ENCODE measurements around the gene NR2C2AP.

The NR2C2AP gene

GRCh38 chr19:19239675-19240074 is 36.5 kb upstream of the NR2C2AP start:
- H3K4me3 ChIP-seq (ENCODE audit: low read length), result no peak overlapping the region
- peaks cover 3% of the 10 kb centered on the region for H3K9me3 ChIP-seq (ENCODE audit: control insufficient read depth, insufficient read depth, low read length)
- TF ChIP-seq CTCF (IDR thresholded peaks at IDR 0.05; ENCODE audit: low read depth, low read length, poor library complexity, severe bottlenecking), result no peak
- no peak for TF ChIP-seq EZH2phosphoT487 (IDR thresholded peaks at IDR 0.05; ENCODE audit: borderline replicate concordance, low read length)
- H3K4me1 ChIP-seq (ENCODE audit: control insufficient read depth, low read length), result no peaks in the 10 kb centered on the region
- H3K27ac ChIP-seq (ENCODE audit: low read depth, low read length), result no peak overlapping the region
- H3K9me2 ChIP-seq (replicated peaks; ENCODE audit: control insufficient read depth, low read length), result no peaks in the 10 kb centered on the region
- H3K79me2 ChIP-seq (ENCODE audit: control insufficient read depth, low read length), result no peaks in the 10 kb centered on the region
- no peaks in the 10 kb centered on the region for H4K20me1 ChIP-seq (ENCODE audit: control insufficient read depth, insufficient read depth, low read depth, low read length)
- H3K4me2 ChIP-seq (ENCODE audit: low read length), result no peak overlapping the region
- no peaks in the 10 kb centered on the region for H3K36me3 ChIP-seq (ENCODE audit: control insufficient read depth, low read length)
- H3K27me3 ChIP-seq (ENCODE audit: control insufficient read depth, low read length), result no peaks in the 10 kb centered on the region
- no peaks in the 10 kb centered on the region for H3F3A ChIP-seq (ENCODE audit: control insufficient read depth, insufficient read depth)

GRCh38 chr19:19238126-19238894 is 35.1 kb upstream of the NR2C2AP start:
- Histone ChIP-seq H3K36me3 (ENCODE audit: control insufficient read depth, low read length) (no peaks in the 10 kb centered on the region), H3K27me3 (ENCODE audit: control insufficient read depth, low read length) (no peaks in the 10 kb centered on the region), H3K27ac (ENCODE audit: low read depth, low read length) (no peak overlapping the region), H4K20me1 (ENCODE audit: control insufficient read depth, insufficient read depth, low read depth, low read length) (no peaks in the 10 kb centered on the region), H3K4me3 (ENCODE audit: low read length) (no peak overlapping the region), H3K79me2 (ENCODE audit: control insufficient read depth, low read length) (no peaks in the 10 kb centered on the region), H3K4me2 (ENCODE audit: low read length) (no peak overlapping the region), H3K9me3 (ENCODE audit: control insufficient read depth, insufficient read depth, low read length) (peaks cover 14% of the 10 kb centered on the region), H3K4me1 (ENCODE audit: control insufficient read depth, low read length) (no peaks in the 10 kb centered on the region), H3F3A (ENCODE audit: control insufficient read depth, insufficient read depth) (no peaks in the 10 kb centered on the region), H3K9me2 (replicated peaks; ENCODE audit: control insufficient read depth, low read length) (no peaks in the 10 kb centered on the region)
- no peak for TF ChIP-seq CTCF (IDR thresholded peaks at IDR 0.05; ENCODE audit: low read depth, low read length, poor library complexity, severe bottlenecking)
- no peak for TF ChIP-seq EZH2phosphoT487 (IDR thresholded peaks at IDR 0.05; ENCODE audit: borderline replicate concordance, low read length)

- no peaks in the 10 kb centered on the region for H3F3A ChIP-seq (ENCODE audit: control insufficient read depth, insufficient read depth)
- no peak overlapping the region for H3K4me2 ChIP-seq (ENCODE audit: low read length)
- no peaks in the 10 kb centered on the region for H3K9me2 ChIP-seq (replicated peaks; ENCODE audit: control insufficient read depth, low read length)
- no peaks in the 10 kb centered on the region for H3K79me2 ChIP-seq (ENCODE audit: control insufficient read depth, low read length)
- H3K4me1 ChIP-seq (ENCODE audit: control insufficient read depth, low read length), result no peaks in the 10 kb centered on the region
- no peak for TF ChIP-seq EZH2phosphoT487 (IDR thresholded peaks at IDR 0.05; ENCODE audit: borderline replicate concordance, low read length)
- TF ChIP-seq CTCF (IDR thresholded peaks at IDR 0.05; ENCODE audit: low read depth, low read length, poor library complexity, severe bottlenecking), result no peak
- H3K4me3 ChIP-seq (ENCODE audit: low read length), result no peak overlapping the region
- peaks cover 14% of the 10 kb centered on the region for H3K9me3 ChIP-seq (ENCODE audit: control insufficient read depth, insufficient read depth, low read length)
- no peaks in the 10 kb centered on the region for H3K27me3 ChIP-seq (ENCODE audit: control insufficient read depth, low read length)
- H3K27ac ChIP-seq (ENCODE audit: low read depth, low read length), result no peak overlapping the region
- no peaks in the 10 kb centered on the region for H4K20me1 ChIP-seq (ENCODE audit: control insufficient read depth, insufficient read depth, low read depth, low read length)
- no peaks in the 10 kb centered on the region for H3K36me3 ChIP-seq (ENCODE audit: control insufficient read depth, low read length)
Measured at GRCh38 chr19:19236173-19236572, 33.0 kb upstream of the NR2C2AP start.

Measured in DOHH2 (cell line).